OCI-LY1 (cell line): ENCODE measurements around the gene F11R.

ENCODE experiments used
- CTCF ChIP-seq: fragments of 200-600 bp; sonication (generic), shearing (Covaris generic); IDR thresholded peaks from 2 replicates; pipeline ENCODE4 v1.5.1; 2017; ENCODE audit warnings: mild to moderate bottlenecking, antibody characterized with exemption, low read length, moderate library complexity, mixed read lengths
- EZH2 ChIP-seq: fragments of 200-600 bp; sonication (generic), shearing (Covaris generic); IDR thresholded peaks from 2 replicates; pipeline ENCODE4 v1.8.0; 2017; ENCODE audit warnings: borderline replicate concordance, mixed run types, mild to moderate bottlenecking, antibody characterized with exemption, low read length, moderate library complexity, mixed read lengths

DNA sequence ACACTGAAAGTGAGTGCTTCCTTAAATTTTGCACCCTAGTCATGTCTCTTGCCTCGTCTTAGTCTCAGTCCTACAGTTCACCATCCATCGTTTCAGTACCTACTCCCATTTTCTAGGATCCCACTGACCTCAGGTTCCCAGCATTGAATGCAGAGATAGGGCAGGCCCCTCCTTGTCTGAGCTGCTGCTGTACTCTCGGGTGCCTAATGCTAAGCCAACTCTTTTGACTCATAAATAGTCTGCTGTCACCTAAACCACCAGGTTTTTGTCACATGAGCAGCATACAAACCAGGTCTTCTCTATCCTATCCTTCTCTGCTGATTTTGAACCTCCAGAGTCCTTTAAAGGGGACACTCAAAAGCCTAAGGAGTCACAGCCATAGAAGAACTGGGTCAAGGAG is 45.7 kb upstream of the F11R start:
- TF ChIP-seq CTCF, result no peak
- no peak for TF ChIP-seq EZH2
